Measurements from ENCODE around the gene ANKRD61.

Gene ANKRD61

DNA sequence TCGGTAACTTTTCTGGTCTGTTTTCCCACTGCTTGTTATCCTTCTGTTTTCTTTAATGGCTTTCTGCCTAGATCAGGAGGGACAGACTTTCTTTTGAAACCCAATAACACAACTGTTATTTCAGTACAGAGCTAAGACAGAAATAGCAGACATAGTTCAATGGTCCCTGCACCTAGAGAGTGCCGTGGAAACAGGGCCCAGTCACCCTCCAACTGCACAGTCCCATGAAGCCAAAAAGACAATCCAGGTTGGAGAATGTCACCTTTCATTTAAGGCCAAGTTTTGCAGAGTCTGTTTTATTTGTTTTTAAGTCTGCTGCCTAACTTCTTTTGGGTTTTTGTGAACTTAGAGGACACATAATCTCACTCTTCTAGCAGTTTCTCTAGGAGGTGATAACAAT is 19.6 kb upstream of the ANKRD61 start:
- TF ChIP-seq, protein P1, sequence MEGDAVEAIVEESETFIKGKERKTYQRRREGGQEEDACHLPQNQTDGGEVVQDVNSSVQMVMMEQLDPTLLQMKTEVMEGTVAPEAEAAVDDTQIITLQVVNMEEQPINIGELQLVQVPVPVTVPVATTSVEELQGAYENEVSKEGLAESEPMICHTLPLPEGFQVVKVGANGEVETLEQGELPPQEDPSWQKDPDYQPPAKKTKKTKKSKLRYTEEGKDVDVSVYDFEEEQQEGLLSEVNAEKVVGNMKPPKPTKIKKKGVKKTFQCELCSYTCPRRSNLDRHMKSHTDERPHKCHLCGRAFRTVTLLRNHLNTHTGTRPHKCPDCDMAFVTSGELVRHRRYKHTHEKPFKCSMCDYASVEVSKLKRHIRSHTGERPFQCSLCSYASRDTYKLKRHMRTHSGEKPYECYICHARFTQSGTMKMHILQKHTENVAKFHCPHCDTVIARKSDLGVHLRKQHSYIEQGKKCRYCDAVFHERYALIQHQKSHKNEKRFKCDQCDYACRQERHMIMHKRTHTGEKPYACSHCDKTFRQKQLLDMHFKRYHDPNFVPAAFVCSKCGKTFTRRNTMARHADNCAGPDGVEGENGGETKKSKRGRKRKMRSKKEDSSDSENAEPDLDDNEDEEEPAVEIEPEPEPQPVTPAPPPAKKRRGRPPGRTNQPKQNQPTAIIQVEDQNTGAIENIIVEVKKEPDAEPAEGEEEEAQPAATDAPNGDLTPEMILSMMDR (IDR thresholded peaks at IDR 0.05; ENCODE audit: control extremely low read depth, extremely low read depth, low read depth, missing control alignments), result no peak
- no peak for DNase-seq (ENCODE audit: extremely low spot score)
- CTCF ChIA-PET, result interaction anchor here (1.0 to 1.5 kb wide), 2 partner anchors 9 to 35 kb away, joined by 3 to 4 read pairs; no protein-coding TSS in a partner anchor
- POLR2A ChIA-PET, result interaction anchor here (0.7 kb wide), 1 partner anchor 29 kb away, joined by 4 read pairs; no protein-coding TSS in a partner anchor

DNA sequence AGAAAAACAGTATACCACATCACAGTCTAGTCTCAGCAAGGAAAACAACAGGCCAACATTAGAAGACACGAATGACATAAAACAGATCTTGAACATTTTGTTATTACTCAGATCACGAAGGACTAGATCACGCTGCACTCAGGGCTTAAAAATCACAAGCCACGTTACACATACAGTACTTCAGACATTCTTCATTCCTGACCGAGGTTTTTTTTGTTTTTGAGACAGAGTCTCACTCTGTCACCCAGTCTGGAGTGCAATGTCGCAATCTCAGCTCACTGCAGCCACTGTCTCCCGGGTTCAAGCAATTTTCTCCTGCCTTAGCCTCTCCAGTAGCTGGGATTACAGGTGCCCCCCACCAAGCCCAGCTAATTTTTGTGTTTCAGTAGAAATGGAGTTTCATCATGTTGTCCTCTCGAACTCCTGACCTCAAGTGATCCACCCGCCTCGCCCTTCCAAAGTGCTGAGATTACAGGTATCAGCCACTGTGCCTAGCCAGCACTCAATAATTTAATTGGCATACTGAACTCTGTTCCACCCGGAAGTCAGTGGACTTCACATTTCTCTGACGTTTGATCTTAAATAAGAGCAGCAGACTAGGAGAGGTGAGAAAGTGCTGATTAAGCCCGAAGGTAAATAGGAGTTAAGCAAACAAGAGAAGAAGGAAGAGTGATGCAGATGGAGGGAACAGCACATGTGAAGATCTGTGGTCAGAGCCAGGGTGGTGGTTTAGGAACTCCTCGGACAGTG is 18.6 kb upstream of the ANKRD61 start:
- ChIA-PET POLR2A (interaction anchor here (0.6 to 0.7 kb wide), 2 partner anchors 28 to 435 kb away, joined by 3 to 4 read pairs; no protein-coding TSS in a partner anchor), CTCF (interaction anchor here (1.0 to 1.5 kb wide), 2 partner anchors 8 to 34 kb away, joined by 3 to 4 read pairs; no protein-coding TSS in a partner anchor)
- TF ChIP-seq, protein P1 (IDR thresholded peaks at IDR 0.05; ENCODE audit: control extremely low read depth, extremely low read depth, low read depth, missing control alignments), result no peak
- DNase-seq (ENCODE audit: extremely low spot score), result no peak

DNA sequence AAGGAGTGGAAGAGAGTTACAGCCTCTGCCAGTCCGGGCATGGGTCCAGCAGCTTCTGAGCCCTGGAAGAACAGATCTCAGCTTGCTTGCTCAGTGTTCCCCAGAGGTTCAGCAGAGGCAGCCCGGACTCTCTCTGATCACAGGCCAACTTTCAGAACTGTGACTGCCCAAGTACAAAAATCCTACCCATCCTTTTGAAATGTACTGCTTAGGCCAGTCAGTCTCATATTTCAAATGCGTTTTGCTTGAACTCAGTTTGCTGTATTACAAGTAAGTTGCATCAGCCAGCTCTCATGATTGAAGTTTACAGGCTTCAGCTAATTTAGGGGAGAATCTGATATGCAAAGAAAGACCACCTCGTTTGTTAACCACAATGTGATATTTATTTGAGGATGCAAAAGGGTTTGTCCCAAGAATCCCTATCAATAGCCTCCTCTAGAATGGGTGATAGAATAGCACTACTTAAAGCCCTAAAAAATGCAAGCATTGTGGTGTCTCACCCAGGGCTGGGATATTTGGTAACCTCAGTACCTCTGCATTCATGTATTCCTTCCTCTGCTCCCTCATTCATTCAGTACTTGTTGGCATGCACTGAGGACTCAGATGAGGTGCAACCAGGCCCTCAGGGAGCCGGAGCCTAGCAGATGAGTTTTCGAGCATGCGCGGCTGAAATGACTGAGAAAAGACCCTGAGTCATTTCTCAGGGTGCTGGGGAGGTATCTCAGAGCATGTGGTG is 15.1 kb upstream of the ANKRD61 start:
- TF ChIP-seq, protein P1 (IDR thresholded peaks at IDR 0.05; ENCODE audit: control extremely low read depth, extremely low read depth, low read depth, missing control alignments), result no peak
- no peak for DNase-seq (ENCODE audit: extremely low spot score)
- CTCF ChIA-PET, result interaction anchor here (1.4 to 2.2 kb wide), 4 partner anchors 10 to 90 kb away, joined by 5 to 10 read pairs (median 7); partner anchors contain the start of gene ANKRD61
- POLR2A ChIA-PET, result no interaction called here

DNA sequence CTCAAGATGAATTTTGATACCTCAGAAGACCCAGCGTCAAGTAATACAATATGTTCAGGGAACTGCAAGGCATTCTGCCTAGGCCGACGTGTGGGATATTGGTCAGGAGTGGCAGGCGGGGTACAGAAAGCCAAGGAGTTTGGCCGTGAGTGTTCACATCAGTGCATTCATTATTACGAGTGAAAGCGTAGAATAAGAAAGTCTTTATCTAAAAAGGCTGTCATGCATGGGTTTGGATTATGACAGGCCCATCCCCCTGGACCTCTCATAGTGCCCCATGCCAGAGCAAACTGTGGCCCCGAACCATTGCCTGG is 14.6 kb upstream of the ANKRD61 start:
- no peak for DNase-seq (ENCODE audit: extremely low spot score)
- ChIA-PET CTCF (interaction anchor here (1.9 kb wide), 1 partner anchor 14 kb away, joined by 7 read pairs; the partner anchor contains the start of gene ANKRD61), POLR2A (no interaction called here)
- TF ChIP-seq, protein P1 (IDR thresholded peaks at IDR 0.05; ENCODE audit: control extremely low read depth, extremely low read depth, low read depth, missing control alignments), result no peak

DNA sequence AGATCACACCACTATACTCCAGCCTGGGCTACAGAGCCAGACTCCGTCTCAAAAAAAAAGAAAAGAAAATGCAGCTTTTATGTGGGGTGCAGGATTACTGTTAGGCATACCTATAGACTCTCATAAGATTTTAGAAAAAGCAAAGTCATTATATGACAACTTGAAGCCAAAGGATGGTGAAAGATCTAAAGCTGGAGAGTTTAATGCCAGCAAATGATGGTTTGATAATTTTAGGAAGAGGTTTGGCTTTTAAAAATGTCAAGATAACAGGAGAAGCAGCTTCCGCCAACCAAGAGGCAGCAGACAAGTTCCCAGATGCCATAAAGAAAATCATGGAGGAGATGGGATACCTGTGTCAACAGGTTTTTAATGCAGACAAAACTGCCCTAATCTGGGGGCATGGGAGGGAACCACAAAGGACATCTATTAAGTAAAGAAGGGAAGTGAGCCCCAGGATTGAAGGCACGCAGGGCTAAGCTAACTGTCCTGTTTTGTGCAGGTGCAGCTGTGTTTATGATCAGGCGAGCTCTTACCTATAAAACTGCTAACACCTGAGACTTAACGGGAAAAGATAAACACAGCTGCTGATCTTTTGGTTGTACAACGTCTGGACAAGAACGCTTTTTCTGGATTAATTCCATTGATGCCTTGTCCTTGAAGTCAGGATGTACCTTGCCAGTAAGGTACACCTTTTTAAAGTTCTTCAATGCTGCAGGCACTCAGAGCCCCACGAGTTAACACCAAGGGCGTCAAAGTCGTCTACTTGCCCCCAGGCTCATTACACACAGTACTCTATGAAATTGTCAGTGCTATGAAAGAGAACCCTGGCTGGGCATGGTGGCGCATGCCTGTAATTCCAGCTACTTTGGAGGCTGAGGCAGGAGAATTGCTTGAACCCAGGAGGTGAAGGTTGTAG is 10.5 kb upstream of the ANKRD61 start:
- CTCF ChIA-PET, result interaction anchor here (0.9 to 1.5 kb wide), 3 partner anchors 9 to 20 kb away, joined by 3 to 5 read pairs (median 4); partner anchors contain the start of gene ANKRD61
- no peak for DNase-seq (ENCODE audit: extremely low spot score)
- POLR2A ChIA-PET, result interaction anchor here (0.6 to 0.7 kb wide), 2 partner anchors 8 to 88 kb away, joined by 3 read pairs; no protein-coding TSS in a partner anchor
- TF ChIP-seq, protein P1 (IDR thresholded peaks at IDR 0.05; ENCODE audit: control extremely low read depth, extremely low read depth, low read depth, missing control alignments), result no peak

All from GM10248 (cell line).